Osteoblast (primary cell): Measurements from ENCODE around the gene ANKS6. TPM values are rescaled to one million over a fixed set of nuclear protein-coding genes. Genes with fewer than 3 reads are reported as not detected.

ENCODE experiments used
- DNase-seq: peaks from one replicate; pipeline ENCODE4 v3.0.0; 2011; ENCODE audit warnings: low spot score, mixed read lengths; ENCODE audit not compliant: insufficient read length; ENCODE audit errors: missing footprints
- H2AFZ ChIP-seq: 2 replicates; pipeline ENCODE4 v1.6.0; 2011; ENCODE audit warnings: mild to moderate bottlenecking, low read length
- H3K27ac ChIP-seq: 2 replicates; pipeline ENCODE4 v1.5.1; 2011; ENCODE audit warnings: mild to moderate bottlenecking, low read depth, low read length, moderate library complexity
- H3K27me3 ChIP-seq: 2 replicates; pipeline ENCODE4 v1.6.0; 2012; ENCODE audit warnings: mild to moderate bottlenecking, control low read depth, inconsistent platforms, low read length, moderate library complexity; ENCODE audit not compliant: insufficient read depth
- H3K36me3 ChIP-seq: 2 replicates; pipeline ENCODE4 v1.5.1; 2011; ENCODE audit warnings: mild to moderate bottlenecking, low read length, control low read depth, moderate library complexity; ENCODE audit not compliant: insufficient read depth
- H3K4me1 ChIP-seq: 2 replicates; pipeline ENCODE4 v1.5.1; 2011; ENCODE audit warnings: mild to moderate bottlenecking, low read length, control low read depth, moderate library complexity; ENCODE audit not compliant: insufficient read depth
- H3K4me2 ChIP-seq: 2 replicates; pipeline ENCODE4 v1.6.0; 2011; ENCODE audit warnings: mild to moderate bottlenecking, low read length; ENCODE audit not compliant: insufficient read depth
- H3K4me3 ChIP-seq: fragments of 200-600 bp; sonication (generic); 3 replicates; pipeline ENCODE4 v1.5.1; 2012; ENCODE audit warnings: mild to moderate bottlenecking, low read length, inconsistent platforms; ENCODE audit not compliant: insufficient read depth
- H3K79me2 ChIP-seq: 2 replicates; pipeline ENCODE4 v1.6.0; 2012; ENCODE audit warnings: mild to moderate bottlenecking, low read length, control low read depth, inconsistent platforms; ENCODE audit not compliant: insufficient read depth
- H3K9me3 ChIP-seq: 2 replicates; pipeline ENCODE4 v1.5.1; 2011; ENCODE audit warnings: low read depth, low read length, control low read depth
- H4K20me1 ChIP-seq: 2 replicates; pipeline ENCODE4 v1.6.0; 2012; ENCODE audit warnings: mild to moderate bottlenecking, low read length, control low read depth; ENCODE audit not compliant: insufficient read depth
- CTCF ChIP-seq: IDR thresholded peaks from 2 replicates; pipeline ENCODE4 v1.5.1; 2011; ENCODE audit warnings: mild to moderate bottlenecking, low read depth, low read length, moderate library complexity; ENCODE audit errors: extremely low read depth
- total RNA-seq: library from RNA; depleted of rRNA; stranded (reverse); fragments of >200 nt; gene quantifications from 2 replicates; pipeline ENCODE4 v1.2.3, GENCODE V29; 2012

Gene ANKS6
- total RNA-seq, 1 donor, result 21.7 TPM

DNA sequence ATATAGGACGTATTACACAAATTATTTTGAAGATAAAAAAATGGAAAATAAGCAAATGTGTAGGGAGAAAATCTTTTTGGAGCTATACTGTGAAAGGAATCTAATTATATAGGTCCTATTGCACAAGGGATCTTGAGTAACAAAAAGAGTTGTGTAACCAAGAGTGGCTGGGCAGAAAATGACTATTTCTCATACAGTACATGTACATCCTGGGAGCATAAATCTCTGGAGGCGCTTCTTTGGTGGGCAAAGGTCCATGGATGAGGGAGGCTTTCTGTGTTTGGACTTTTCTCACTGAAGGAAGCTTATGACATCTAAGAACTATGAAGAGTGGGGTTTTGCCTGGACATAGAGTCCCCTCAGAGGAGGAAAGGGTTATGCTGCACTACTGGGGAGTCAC is 29.8 kb downstream of the ANKS6 start:
- Histone ChIP-seq H3K27ac (no peak overlapping the region), H3K4me3 (no peak overlapping the region), H3K4me1 (no peaks in the 10 kb centered on the region), H4K20me1 (no peaks in the 10 kb centered on the region), H3K79me2 (no peaks in the 10 kb centered on the region), H2AFZ (no peak overlapping the region), H3K36me3 (peaks cover 16% of the 10 kb centered on the region), H3K27me3 (no peaks in the 10 kb centered on the region), H3K9me3 (no peaks in the 10 kb centered on the region), H3K4me2 (no peak overlapping the region)
- peak; percentile 66 for DNase-seq
- TF ChIP-seq CTCF, result no peak

GRCh38 chr9:98765256-98765655 is 31.1 kb downstream of the ANKS6 start:
- no peaks in the 10 kb centered on the region for H3K79me2 ChIP-seq
- TF ChIP-seq CTCF, result no peak
- H3K27me3 ChIP-seq, result no peaks in the 10 kb centered on the region
- no peak overlapping the region for H3K4me2 ChIP-seq
- no peak overlapping the region for H3K4me3 ChIP-seq
- DNase-seq, result no peak
- H3K9me3 ChIP-seq, result no peaks in the 10 kb centered on the region
- H4K20me1 ChIP-seq, result no peaks in the 10 kb centered on the region
- H3K27ac ChIP-seq, result no peak overlapping the region
- H3K4me1 ChIP-seq, result no peaks in the 10 kb centered on the region
- H3K36me3 ChIP-seq, result peaks cover 10% of the 10 kb centered on the region
- H2AFZ ChIP-seq, result no peak overlapping the region

DNA sequence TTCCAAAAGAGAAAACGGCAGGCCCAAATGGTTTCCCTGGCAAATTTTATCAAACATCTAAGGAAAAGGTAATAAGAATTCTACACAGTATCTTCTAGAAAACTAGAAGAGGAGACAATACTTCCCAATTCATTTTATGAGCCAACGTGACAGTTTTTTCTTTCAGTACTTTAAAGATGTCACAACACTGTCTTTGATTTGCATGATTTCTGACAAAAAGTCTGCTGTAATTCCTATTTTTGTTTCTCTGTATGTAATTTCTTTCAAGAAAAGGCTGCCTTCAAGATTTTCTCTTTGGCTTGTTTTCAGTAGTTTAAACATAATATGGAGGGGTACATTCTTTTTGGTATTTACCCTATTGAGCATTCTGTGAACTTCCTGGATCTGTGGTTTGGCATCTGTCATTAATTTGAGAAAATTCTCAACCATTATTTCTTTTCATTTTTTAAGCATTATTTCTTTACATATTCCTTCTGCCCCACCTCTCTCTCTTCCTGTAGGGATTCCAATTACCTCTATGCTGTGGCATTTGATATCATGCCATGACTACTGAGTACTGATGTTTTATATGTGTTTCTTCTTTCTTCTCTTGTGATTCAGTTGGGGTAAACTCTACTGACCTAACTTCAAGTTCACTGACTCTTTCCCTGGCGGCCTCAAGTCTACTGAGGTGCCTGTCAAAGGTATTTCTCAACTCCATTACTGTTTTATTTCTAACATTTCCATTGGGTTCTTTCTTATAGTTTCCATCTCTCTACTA is 32.2 kb downstream of the ANKS6 start:
- H2AFZ ChIP-seq, result no peak overlapping the region
- peaks cover 10% of the 10 kb centered on the region for H3K36me3 ChIP-seq
- no peaks in the 10 kb centered on the region for H3K27me3 ChIP-seq
- no peaks in the 10 kb centered on the region for H3K9me3 ChIP-seq
- no peak overlapping the region for H3K4me3 ChIP-seq
- no peak for DNase-seq
- H3K4me2 ChIP-seq, result no peak overlapping the region
- no peaks in the 10 kb centered on the region for H4K20me1 ChIP-seq
- H3K79me2 ChIP-seq, result no peaks in the 10 kb centered on the region
- TF ChIP-seq CTCF, result no peak
- no peak overlapping the region for H3K27ac ChIP-seq
- H3K4me1 ChIP-seq, result no peaks in the 10 kb centered on the region

DNA sequence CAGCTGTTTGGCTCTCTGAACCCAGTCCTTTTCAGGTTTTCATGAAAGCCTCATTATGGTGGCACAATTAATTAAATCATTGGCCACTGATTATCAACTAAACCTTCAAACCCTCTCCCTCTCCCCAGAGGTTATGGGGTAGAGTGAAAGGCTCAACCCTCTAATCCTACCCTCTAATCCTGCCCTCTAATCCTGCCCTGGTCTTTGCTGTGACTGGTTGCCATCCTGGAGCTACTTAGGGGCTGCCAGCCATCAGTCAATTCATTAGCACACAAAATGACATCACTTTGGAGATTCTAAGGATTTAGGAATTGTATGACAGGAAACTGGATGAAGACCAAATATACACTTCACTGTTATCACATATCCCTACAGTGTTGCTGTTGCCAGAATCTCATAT is 36.1 kb downstream of the ANKS6 start:
- H3K79me2 ChIP-seq, result no peaks in the 10 kb centered on the region
- H3K9me3 ChIP-seq, result no peaks in the 10 kb centered on the region
- no peaks in the 10 kb centered on the region for H3K4me1 ChIP-seq
- no peak for TF ChIP-seq CTCF
- H3K4me3 ChIP-seq, result no peak overlapping the region
- H4K20me1 ChIP-seq, result no peaks in the 10 kb centered on the region
- no peaks in the 10 kb centered on the region for H3K27me3 ChIP-seq
- no peak for DNase-seq
- H3K36me3 ChIP-seq, result peaks cover 8% of the 10 kb centered on the region
- H3K4me2 ChIP-seq, result no peak overlapping the region
- H2AFZ ChIP-seq, result no peak overlapping the region
- H3K27ac ChIP-seq, result no peak overlapping the region
